ENCODE results near the gene NCOA5.

Gene NCOA5

GRCh38 chr20:46035713-46036112, 54.0 kb downstream of the NCOA5 start:
- ChIA-PET POLR2A (no interaction called here), CTCF (interaction anchor here (4.1 kb wide), 1 partner anchor 13 kb away, joined by 23 read pairs; no protein-coding TSS in a partner anchor)
- no peak for TF ChIP-seq CTCF (IDR thresholded peaks at IDR 0.05; ENCODE audit: control extremely low read depth, extremely low read depth, low read depth, missing control alignments)
- no peak for DNase-seq (ENCODE audit: extremely low spot score)

GRCh38 chr20:46035253-46035652, 54.5 kb downstream of the NCOA5 start:
- TF ChIP-seq CTCF (IDR thresholded peaks at IDR 0.05; ENCODE audit: control extremely low read depth, extremely low read depth, low read depth, missing control alignments) = no peak
- ChIA-PET CTCF (interaction anchor here (4.1 kb wide), 1 partner anchor 12 kb away, joined by 23 read pairs; no protein-coding TSS in a partner anchor), POLR2A (no interaction called here)
- DNase-seq (ENCODE audit: extremely low spot score) = no peak

GRCh38 chr20:46034039-46034438, 55.7 kb downstream of the NCOA5 start:
- TF ChIP-seq CTCF (IDR thresholded peaks at IDR 0.05; ENCODE audit: control extremely low read depth, extremely low read depth, low read depth, missing control alignments) = no peak
- DNase-seq (ENCODE audit: extremely low spot score) = no peak
- ChIA-PET CTCF (interaction anchor here (3.5 kb wide), 1 partner anchor 11 kb away, joined by 18 read pairs; no protein-coding TSS in a partner anchor), POLR2A (no interaction called here)

- POLR2A ChIA-PET = no interaction called here
- CTCF ChIA-PET = interaction anchor here (1.1 to 3.5 kb wide), 5 partner anchors 9 to 120 kb away, joined by 3 to 18 read pairs (median 4); no protein-coding TSS in a partner anchor
- TF ChIP-seq CTCF (IDR thresholded peaks at IDR 0.05; ENCODE audit: control extremely low read depth, extremely low read depth, low read depth, missing control alignments) = no peak
- no peak for DNase-seq (ENCODE audit: extremely low spot score)
Measured at GRCh38 chr20:46031701-46032254, 58.0 kb downstream of the NCOA5 start.

- POLR2A ChIA-PET = no interaction called here
- CTCF ChIA-PET = interaction anchor here (1.1 to 3.5 kb wide), 3 partner anchors 8 to 120 kb away, joined by 3 to 18 read pairs (median 7); no protein-coding TSS in a partner anchor
- no peak for TF ChIP-seq CTCF (IDR thresholded peaks at IDR 0.05; ENCODE audit: control extremely low read depth, extremely low read depth, low read depth, missing control alignments)
- DNase-seq (ENCODE audit: extremely low spot score) = no peak
Measured at GRCh38 chr20:46031014-46031569, 58.7 kb downstream of the NCOA5 start.

GRCh38 chr20:46030284-46031013, 59.3 kb downstream of the NCOA5 start:
- no peak for DNase-seq (ENCODE audit: extremely low spot score)
- TF ChIP-seq CTCF (IDR thresholded peaks at IDR 0.05; ENCODE audit: control extremely low read depth, extremely low read depth, low read depth, missing control alignments) = no peak
- POLR2A ChIA-PET = no interaction called here
- CTCF ChIA-PET = interaction anchor here (2.3 to 3.5 kb wide), 2 partner anchors 8 to 17 kb away, joined by 12 to 18 read pairs; no protein-coding TSS in a partner anchor
